Endodermal cell (in vitro differentiated cells): ENCODE data around the gene KIAA1671. TPM values are rescaled to one million over a fixed set of nuclear protein-coding genes. Genes with fewer than 3 reads are reported as not detected.

ENCODE experiments used
- DNase-seq: peaks from one replicate; pipeline ENCODE4 v3.0.0-alpha.2; 2017
- H3K27ac ChIP-seq: 2 replicates; pipeline ENCODE4 v1.5.1; 2013; ENCODE audit warnings: mild to moderate bottlenecking, low read depth, low read length, moderate library complexity
- H3K27me3 ChIP-seq: 2 replicates; pipeline ENCODE4 v1.6.1; 2013; ENCODE audit warnings: mild to moderate bottlenecking, low read length, moderate library complexity; ENCODE audit not compliant: insufficient read depth, control insufficient read depth, poor library complexity, severe bottlenecking
- H3K36me3 ChIP-seq: 2 replicates; pipeline ENCODE4 v1.7.0; 2013; ENCODE audit warnings: mild to moderate bottlenecking, low read length, moderate library complexity; ENCODE audit not compliant: control insufficient read depth, insufficient read depth
- H3K4me1 ChIP-seq: one replicate; pipeline ENCODE4 v1.7.0; 2013; ENCODE audit warnings: low read length; ENCODE audit not compliant: control insufficient read depth, insufficient read depth
- H3K4me3 ChIP-seq: 2 replicates; pipeline ENCODE4 v1.5.1; 2013; ENCODE audit warnings: mild to moderate bottlenecking, low read length, moderate library complexity
- H3K9ac ChIP-seq: 2 replicates; pipeline ENCODE4 v1.6.1; 2013; ENCODE audit warnings: mild to moderate bottlenecking, low read length, moderate library complexity; ENCODE audit not compliant: poor library complexity, severe bottlenecking; ENCODE audit errors: extremely low read depth
- H3K9me3 ChIP-seq: 2 replicates; pipeline ENCODE4 v1.6.1; 2013; ENCODE audit warnings: mild to moderate bottlenecking, low read length, moderate library complexity; ENCODE audit not compliant: control insufficient read depth
- H3K27ac Mint-ChIP-seq: 2 replicates; pipeline ENCODE4 v1.8.0; 2020; ENCODE audit warnings: mixed read lengths
- H3K27me3 Mint-ChIP-seq: 2 replicates; pipeline ENCODE4 v1.8.0; 2021; ENCODE audit warnings: mild to moderate bottlenecking, mixed read lengths; ENCODE audit not compliant: insufficient read depth
- H3K36me3 Mint-ChIP-seq: 2 replicates; pipeline ENCODE4 v1.8.0; 2020; ENCODE audit warnings: low read depth, mixed read lengths
- H3K4me1 Mint-ChIP-seq: 2 replicates; pipeline ENCODE4 v1.8.0; 2020; ENCODE audit warnings: mixed read lengths
- H3K4me3 Mint-ChIP-seq: 2 replicates; pipeline ENCODE4 v1.8.0; 2020; ENCODE audit warnings: mild to moderate bottlenecking, moderate library complexity, mixed read lengths
- H3K9me3 Mint-ChIP-seq: 2 replicates; pipeline ENCODE4 v1.8.0; 2020; ENCODE audit warnings: mild to moderate bottlenecking, mixed read lengths
- WGBS, 2 experiments: methylation state at CpG; one replicate each; pipeline versions ENCODE4 v1.1.5 to v1.1.7; 2013; ENCODE audit warnings: missing lambda C conversion rate in 2 of 2, mixed read lengths in 1 of 2; ENCODE audit not compliant: insufficient coverage in 1 of 2, insufficient read length in 1 of 2; 5-methylcytosine and 5-hydroxymethylcytosine counted together
- total RNA-seq, 2 donors: library from RNA; stranded (reverse); fragmentation: NEBNext Ultra II Directional in 1 of 2; extraction: Animal tissue kit (Norgen Biotek cat#: 25700) in 1 of 2; gene quantifications; 2 replicates in 1 of 2; 3 replicates in 1 of 2; pipeline ENCODE4 v1.2.1, GENCODE V29; 2021
- TF ChIP-seq, protein P1 (sequence below): fragments of 200-600 bp; sonication (generic); conservative IDR thresholded peaks from 2 replicates; pipeline ENCODE4 v1.5.0; 2021; ENCODE audit warnings: antibody characterized with exemption, mild to moderate bottlenecking

Gene KIAA1671
- total RNA-seq, 2 donors from 2014 or later: 38.8 to 43.7 TPM

DNA sequence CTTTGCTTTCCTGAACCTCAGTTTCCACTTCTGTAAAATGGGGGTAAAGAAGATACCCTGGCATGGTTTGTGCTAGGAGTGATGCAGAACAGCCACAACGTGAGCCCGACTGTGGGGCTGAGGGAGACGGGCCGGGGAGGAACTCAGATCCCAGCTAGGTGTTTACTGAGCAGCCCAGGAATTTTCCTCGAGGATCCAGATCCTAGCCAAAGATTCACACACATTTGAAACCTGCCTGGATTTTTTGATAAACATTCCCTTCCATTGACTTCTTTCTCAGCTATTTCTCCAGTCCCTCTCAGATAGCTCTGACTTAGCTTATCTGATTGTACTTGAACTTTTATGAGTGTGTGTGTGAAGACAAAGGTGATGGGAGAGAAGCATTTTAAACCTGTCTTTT lies 98.0 kb downstream of the KIAA1671 start:
- Mint-ChIP-seq H3K27ac (no peak overlapping the region), H3K36me3 (peaks cover 36% of the 10 kb centered on the region), H3K27me3 (no peaks in the 10 kb centered on the region), H3K4me1 (no peaks in the 10 kb centered on the region), H3K9me3 (peaks cover 11% of the 10 kb centered on the region), H3K4me3 (no peak overlapping the region)
- Histone ChIP-seq H3K27me3 (no peaks in the 10 kb centered on the region), H3K9me3 (peaks cover 22% of the 10 kb centered on the region), H3K36me3 (peaks cover 36% of the 10 kb centered on the region), H3K4me1 (no peaks in the 10 kb centered on the region), H3K4me3 (peak overlapping the region; percentile 44), H3K9ac (no peak overlapping the region), H3K27ac (no peak overlapping the region)
- TF ChIP-seq, protein P1, sequence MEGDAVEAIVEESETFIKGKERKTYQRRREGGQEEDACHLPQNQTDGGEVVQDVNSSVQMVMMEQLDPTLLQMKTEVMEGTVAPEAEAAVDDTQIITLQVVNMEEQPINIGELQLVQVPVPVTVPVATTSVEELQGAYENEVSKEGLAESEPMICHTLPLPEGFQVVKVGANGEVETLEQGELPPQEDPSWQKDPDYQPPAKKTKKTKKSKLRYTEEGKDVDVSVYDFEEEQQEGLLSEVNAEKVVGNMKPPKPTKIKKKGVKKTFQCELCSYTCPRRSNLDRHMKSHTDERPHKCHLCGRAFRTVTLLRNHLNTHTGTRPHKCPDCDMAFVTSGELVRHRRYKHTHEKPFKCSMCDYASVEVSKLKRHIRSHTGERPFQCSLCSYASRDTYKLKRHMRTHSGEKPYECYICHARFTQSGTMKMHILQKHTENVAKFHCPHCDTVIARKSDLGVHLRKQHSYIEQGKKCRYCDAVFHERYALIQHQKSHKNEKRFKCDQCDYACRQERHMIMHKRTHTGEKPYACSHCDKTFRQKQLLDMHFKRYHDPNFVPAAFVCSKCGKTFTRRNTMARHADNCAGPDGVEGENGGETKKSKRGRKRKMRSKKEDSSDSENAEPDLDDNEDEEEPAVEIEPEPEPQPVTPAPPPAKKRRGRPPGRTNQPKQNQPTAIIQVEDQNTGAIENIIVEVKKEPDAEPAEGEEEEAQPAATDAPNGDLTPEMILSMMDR: no peak
- 94% methylated on average over 5 of the region's 5 CpGs for WGBS, 2 experiments
- no peak for DNase-seq

DNA sequence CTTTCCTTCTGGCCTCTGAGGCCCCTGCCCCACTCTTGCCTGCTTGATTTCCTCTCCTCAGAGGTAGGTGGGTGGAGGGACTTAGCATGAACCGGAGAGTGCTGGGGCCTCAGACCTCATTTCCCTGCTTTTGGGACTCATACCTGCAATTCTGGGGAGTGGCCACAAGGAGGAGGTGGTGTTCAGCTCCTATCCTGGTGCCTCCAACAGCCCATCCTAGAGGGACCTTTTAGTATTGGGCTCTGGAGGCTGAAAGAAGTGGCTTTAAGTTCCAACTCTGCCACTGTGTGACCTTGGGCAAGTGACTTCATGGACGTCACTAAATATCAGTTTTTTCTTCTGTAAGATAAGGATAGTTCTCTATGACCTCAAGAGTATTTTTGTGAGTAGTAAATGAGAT lies 98.6 kb downstream of the KIAA1671 start:
- Mint-ChIP-seq H3K36me3 (peaks cover 36% of the 10 kb centered on the region), H3K4me1 (no peaks in the 10 kb centered on the region), H3K4me3 (no peak overlapping the region), H3K27ac (no peak overlapping the region), H3K9me3 (peaks cover 11% of the 10 kb centered on the region), H3K27me3 (no peaks in the 10 kb centered on the region)
- Histone ChIP-seq H3K27me3 (no peaks in the 10 kb centered on the region), H3K4me3 (no peak overlapping the region), H3K36me3 (peaks cover 36% of the 10 kb centered on the region), H3K9me3 (peaks cover 22% of the 10 kb centered on the region), H3K27ac (no peak overlapping the region), H3K9ac (no peak overlapping the region), H3K4me1 (no peaks in the 10 kb centered on the region)
- DNase-seq: peak; percentile 70
- 87 to 100% methylated on average over 1 to 2 of the region's 2 CpGs for WGBS, 2 experiments
- TF ChIP-seq, protein P1: peak; percentile 77

DNA sequence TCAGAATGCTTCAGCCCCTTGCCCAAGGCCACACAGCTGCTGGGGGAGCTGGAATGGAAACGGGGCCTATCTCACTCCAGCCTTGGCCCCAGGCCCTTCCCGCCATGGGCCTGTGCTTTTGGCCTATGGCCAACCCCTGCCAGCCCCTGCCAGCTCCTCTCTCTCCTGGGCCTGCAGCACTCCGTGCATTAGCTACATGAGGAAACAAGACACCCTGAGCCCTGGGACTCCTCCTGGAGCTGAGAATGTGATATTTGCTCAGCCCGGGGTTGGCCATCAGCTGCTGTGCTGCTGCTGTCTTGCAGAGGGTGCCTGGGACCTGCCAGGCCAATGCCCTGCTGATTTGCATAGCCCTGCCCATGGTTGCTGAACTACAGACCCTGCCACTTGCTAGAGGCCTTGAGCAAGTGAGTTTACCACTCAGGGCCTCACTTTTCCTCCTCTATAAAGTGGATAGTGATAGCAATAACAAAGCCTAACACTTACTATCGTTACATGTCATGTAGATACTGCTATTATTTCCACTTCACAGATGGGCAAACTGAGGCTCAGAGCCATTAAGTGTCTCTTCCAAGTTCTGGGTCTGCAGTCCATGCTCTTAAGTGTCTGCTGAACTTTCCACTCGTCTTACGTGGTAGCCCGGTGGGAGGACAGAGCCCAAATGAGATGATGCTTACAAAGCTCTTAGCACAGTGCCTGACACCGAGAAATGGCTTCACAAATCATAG lies 99.6 kb downstream of the KIAA1671 start:
- Histone ChIP-seq H3K27ac (no peak overlapping the region), H3K36me3 (peaks cover 36% of the 10 kb centered on the region), H3K4me3 (no peak overlapping the region), H3K9me3 (peaks cover 22% of the 10 kb centered on the region), H3K9ac (no peak overlapping the region), H3K27me3 (no peaks in the 10 kb centered on the region), H3K4me1 (no peaks in the 10 kb centered on the region)
- Mint-ChIP-seq H3K27me3 (no peaks in the 10 kb centered on the region), H3K9me3 (peaks cover 11% of the 10 kb centered on the region), H3K27ac (no peak overlapping the region), H3K36me3 (peaks cover 36% of the 10 kb centered on the region), H3K4me3 (no peak overlapping the region), H3K4me1 (no peaks in the 10 kb centered on the region)
- WGBS, 2 experiments: 90 to 93% methylated on average over 8 to 9 of the region's 9 CpGs
- no peak for DNase-seq
- TF ChIP-seq, protein P1: no peak
